Medulla oblongata (tissue), 1 donor: ENCODE results near the gene TTYH3.
A peak's percentile ranks its signal among the peaks of the same experiment; 100 is the strongest.
"Not testable (repeated sequence)": the region's sequence is repeated elsewhere in the genome, so short reads cannot be mapped to it uniquely, and the experiment has no call there.

Experiments used
- DNase-seq: peaks from one replicate; pipeline ENCODE4 v3.0.0-alpha.2; 2015; ENCODE audit errors: extremely low spot score

The TTYH3 gene

DNA sequence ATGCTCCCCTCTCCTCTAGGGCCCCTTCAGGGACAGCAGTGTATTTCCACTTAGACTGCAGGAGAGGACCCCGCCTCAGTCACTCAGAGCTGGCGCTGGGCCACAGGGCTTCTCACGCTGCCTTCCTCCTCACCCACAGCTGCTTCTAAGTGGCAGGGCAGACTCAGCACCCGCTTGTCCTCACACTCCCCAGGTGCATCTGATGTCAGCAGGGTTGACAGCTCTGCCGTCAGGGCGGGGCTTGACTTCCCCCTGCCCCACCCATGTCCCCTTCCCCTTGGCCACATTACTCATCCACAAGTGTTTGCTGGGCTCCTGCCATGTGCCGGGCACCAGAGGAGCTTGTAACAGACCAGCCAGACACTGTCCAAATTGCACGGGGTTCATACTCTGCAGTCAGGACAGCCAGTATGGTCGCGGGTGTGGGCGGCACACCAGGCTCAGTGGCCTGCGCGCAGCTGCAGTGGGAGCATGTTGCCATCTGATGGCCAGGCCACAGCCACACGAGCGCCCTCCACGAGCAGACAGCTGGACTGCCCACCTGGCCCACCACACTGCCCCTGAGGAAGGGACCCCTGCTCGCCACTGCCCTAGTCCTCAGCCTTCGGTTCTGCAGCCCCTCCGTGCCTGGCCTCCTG, 29.3 kb upstream of the TTYH3 start:
- DNase-seq, result no peak

DNA sequence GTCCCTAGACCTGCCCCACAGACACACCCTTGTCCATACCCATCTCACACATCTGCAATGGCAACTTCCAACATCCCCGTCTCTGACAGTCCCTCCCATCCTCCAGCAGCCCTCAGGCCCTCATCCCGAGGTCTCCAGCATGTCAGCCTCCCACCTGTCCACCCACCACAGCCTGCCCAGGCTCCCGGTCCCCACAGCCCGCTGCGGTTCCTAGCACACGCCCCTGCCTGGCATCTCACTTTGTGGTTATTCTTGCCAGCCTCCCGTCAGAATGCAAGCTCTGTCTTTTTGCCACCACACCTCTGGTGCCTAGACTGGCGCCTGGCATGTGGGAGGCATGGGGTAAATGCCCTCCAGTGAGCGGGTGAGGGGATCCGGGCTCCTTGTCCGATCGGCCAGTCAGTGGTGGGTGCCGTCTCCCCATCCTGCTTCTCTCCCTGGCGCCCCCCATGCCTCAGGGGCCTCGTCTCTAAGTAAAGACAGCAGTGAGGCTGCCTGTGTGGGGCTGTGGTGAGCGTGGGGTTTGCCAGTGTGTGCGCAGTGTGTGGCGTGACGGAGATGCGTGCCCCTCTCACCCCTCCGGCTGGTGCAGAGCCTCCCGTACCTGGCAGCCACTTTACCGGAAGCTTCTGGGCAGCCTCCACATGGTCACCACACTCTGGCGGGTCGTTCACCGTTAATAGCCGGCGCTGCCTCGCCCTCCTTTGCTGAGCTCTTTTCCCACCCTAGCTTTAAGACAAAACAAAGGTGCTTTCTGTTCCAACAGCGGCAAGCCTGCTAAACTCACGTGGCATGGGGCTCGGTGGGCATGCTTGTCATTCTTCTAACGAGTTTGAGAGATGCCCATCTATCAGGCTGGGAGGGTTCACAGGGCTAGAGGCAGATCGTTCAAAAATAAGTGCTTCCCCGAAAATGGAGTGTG, 28.5 kb upstream of the TTYH3 start:
- no peak for DNase-seq

DNA sequence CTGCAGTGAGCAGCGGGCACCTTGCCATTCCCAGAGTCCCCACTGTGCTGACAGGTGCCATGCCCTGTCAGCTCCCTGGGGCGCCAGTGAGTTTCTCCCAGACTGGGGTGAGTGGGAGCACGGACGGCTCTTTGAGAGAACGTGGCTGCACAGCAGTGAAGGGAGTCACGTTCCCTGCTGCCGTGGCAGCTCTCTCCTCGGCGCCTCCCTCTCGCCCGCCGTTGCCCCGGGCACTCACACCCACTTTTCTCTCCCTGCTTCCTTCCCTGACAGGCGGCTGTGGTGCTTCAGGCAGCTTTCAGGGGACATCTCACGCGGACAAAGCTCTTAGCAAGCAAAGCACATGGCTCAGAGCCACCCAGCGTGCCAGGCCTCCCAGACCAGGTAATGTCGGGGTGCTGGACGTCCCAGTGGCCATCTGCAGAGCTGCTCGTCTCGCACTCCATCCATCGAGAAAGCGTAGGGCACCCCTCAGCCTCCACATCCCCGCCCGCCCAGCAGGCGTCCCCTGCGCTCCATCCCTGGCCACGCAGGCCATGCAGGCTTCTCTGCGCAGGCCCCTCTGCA, 27.1 kb upstream of the TTYH3 start:
- DNase-seq, result no peak

DNA sequence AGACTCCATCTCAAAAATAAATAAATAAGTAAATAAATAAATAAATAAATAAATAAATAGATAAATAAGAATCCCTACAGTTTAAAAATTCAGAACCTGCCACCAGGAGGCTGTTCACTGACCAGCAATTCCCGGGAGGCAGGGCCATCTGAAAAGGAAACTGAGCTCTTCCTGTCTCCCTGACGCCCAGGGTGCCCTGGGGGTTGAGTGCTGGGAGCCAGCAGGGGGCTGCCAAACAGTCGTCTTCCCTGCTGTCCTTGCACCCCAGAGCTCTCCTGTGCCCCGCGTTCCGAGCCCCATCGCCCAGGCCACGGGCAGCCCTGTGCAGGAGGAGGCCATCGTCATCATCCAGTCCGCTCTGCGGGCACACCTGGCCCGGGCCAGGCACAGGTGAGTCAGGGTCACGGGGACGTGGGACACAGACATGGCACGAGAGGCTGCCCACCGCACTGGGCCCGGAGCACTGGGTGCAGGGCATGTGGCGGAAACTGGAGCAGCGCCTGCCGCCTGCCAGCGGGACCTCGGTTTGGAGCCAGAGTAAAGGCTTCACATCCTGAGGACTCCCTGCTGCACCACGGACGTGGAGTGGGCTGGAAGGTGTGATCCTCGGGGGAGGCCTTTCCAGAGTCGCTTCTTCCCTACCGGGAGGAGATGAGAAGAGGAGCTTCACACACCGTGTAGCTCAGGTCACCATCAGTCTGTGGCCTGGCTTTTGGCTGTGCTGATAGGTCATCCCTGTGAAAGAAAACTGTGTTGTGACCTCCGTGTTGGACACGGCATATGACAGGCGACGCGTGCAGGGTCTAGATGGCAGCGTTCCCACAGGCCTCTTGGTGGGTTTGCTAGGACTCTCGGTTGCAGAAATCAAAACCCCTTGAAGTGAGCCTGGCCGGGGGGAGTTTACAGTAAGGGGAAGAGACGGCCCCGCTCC, 25.9 kb upstream of the TTYH3 start:
- no peak for DNase-seq

DNA sequence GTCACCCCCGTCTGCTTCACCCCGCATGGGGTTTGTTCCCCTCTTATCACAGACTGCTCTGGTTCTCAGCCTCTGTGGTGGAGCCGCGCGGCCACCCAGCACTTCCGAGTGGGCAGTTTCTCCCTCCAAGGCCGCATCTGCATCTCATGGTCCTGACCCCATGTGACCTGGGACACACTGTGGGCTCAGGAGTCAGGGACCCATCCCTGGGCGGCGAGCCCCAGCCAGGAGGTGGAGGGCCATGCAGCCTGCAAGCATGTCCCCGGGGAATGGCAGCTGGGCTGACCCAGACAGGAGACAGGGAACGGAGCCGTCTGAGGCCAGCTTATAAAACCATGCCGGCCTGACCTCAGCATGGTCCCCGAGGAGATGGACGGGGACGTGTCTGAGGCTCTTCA, 25.2 kb upstream of the TTYH3 start:
- no peak for DNase-seq

DNA sequence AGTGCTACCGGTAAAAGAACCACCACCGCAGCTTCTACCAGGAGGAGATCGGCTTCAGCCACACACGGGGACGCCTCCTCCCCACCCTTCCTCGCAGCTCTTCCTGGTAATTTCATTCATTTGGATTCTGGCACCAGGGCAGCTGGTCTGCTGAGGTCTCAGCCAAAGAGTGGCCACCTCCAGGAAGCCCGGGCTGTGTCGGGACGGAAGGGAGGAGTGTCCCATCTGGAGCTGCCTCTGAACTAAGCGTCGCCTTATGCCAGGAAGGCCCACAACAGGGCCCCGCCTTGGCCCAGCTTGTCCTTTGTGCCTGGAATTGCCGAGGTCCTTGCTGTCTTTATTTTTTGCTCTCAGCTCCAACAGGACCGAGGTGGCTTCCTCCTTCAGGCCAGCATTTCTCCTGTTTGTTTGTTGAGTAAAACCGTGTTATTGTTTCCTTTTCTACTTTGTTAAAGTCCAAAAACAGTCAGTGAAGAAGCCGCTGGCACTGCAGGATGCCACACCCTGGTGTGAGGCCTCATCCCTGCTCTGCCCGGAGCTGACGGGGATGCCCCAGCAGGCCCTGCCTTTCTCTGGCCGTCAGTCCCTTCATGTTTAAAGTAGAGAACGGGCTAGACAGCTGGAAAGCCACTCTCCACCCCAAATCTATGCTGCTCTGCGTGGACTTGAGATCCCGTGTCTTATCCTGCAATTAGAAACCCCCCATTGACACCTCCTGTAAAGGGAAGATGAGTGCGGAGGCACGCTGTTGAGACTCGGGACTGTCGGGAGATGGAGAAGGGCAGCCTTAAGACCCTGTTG, 24.5 kb upstream of the TTYH3 start:
- no peak for DNase-seq

DNA sequence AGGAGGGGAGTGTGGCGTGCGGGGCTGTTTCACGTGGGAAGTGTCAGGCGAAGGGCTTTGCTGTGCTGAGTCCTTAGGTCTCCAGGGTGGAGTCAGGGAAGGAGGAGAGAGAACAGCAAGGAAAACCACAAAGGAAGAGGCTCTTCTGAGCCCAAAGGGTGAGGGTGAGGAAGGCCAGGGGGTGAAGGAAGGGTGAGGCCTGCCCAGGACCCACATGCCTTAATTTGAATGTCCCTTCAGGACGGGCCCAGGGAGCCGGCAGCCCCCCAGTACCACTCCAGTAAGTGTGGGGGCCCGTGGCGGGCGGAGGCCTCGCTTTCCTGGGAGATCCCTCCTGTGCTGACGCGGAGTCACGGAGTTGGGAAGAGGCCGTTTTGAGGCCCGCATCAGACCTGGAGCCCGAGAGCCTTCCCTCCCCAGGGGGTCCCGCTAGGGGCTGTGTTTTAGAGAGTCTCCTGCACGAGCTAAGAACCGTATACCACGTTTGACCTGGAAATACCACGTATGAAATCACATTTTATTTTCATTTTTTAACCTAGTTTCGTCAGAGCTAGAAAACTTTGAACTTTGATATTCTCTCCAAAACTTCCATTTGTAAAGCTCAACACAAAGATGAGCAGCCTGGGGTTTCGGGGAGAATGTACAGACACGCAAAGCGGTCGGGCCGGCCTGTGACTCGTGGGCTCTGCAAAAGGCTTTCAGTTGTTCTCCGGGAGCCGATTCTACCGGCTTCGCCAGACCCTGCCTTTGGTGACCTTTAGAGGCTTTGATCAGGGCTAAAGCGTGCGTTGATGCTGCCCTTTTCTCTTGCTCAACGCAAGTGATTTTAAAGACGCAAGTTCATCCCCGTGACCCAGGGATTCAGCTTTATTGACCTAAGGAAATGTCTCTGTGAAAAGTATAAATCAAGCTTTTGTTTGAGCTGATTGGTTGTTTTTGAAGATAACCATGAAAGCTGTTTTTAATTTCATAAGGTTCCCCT, 23.6 kb upstream of the TTYH3 start:
- DNase-seq, result no peak

DNA sequence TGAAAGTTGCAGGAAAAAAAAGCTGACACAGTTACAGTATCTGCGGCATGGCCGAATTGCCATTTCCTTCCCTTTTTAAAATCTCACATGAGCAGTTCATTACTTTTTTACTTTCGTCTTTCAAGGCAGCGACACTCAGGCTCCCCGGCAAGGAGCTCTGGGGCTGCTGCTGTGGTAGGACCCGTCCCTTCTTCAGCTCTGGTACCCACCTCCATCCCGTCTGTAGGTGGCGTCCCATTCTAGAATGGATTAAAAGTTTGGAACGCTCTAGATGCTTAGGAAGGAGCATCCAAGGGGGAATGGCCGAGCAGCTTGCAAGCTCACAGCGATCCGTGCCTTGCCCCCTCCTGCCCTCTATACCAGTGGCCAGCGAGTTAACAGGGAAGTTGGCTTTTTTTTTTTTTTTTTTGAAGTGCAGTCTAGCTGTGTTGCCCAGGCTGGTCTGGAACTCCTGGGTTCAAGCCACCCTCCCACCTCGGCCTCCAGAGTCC, 22.8 kb upstream of the TTYH3 start:
- DNase-seq, result peak; percentile 63

DNA sequence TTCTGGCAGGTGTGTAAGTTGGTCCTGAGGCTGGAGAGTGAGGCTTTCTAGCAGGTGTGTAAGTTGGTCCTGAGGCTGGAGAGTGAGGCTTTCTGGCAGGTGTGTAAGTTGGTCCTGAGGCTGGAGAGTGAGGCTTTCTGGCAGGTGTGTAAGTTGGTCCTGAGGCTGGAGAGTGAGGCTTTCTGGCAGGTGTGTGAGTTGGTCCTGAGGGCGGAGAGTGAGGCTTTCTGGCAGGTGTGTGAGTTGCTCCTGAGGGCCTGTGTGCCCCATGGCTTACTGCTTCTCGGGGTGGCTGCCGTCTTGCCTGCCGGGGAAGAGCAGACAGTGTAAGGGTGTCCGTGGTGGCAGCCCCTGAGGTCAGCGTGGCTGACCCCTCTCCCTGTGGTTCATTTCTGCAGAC, 22.1 kb upstream of the TTYH3 start:
- not testable (repeated sequence) for DNase-seq

DNA sequence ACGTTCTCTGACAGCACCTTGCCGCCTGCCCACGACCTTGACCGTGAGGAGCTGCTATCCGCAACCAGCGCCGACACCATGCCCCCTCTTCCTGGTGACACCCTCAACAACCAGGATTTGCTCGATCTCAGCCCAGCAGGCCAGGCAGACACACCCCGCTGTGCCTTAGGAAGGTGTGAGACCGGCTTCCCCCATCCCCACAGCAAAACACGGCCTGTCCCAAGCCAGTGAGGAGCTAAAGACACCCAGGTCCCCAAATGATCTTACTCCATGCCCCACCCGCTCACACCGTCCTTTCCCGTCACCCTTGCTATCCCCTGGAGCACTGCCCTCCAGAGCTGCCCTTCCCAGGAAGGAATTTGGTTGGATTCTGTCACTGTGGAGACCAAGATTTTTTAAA, 21.3 kb upstream of the TTYH3 start:
- no peak for DNase-seq

DNA sequence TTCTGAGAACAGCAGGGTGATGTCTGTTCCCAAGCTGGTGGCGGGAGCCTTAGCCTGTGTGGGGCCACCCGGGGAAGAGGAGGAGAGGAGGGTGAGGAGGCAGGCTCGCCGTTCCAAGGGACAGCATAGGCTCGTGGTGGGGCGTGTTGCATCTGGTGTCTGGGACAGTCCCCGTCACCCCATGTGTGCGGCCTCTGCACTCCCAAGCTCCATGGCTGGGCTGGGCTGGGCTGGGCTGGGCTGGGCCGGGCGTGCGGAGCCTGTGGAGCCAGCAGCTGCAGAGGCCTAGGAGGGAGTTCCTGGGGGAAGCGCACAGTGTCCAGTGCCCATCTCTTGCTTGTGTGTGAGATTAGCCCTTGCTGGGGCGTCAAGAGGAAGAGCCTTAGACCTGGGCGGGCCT, 20.9 kb upstream of the TTYH3 start:
- no peak for DNase-seq

DNA sequence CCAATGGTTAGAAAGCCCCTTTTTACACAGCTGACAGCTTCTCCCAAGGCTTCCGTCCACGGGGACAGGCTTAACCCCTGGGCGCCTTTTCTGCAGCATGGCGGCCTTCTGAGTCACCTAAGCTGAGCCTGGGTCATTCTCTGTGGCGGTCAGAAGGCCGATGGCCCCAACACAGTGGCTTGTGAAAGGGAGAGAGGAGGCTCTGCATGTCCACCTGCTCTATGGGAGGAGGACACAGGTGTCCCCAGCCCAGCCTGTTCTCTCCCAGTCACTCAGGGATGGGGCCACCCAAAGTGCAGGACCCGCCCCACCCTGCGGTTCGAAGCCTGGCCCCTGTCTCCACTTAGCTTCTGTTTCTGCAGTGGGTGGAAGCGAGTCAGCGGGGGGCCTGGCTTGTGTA, 20.4 kb upstream of the TTYH3 start:
- no peak for DNase-seq

DNA sequence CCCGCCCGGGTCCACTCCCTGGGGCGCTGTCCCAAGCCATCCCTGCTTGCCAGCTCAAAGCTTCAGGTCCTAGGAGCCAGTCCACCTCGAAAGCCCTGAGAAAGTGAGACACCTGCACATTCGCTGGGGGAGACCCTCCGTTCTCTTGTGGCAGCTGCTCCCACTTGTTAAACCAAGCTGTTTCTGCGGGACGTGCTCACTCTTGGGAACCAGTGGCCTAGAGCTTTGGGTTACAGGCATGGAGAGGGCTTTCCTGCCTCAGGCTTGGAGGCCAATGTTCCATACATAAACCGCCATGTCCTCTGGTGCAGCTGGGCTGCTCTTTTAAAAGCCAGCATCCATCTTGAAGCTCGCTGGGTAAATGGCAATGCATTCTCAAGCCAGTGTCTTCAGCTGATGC, 19.9 kb upstream of the TTYH3 start:
- no peak for DNase-seq

DNA sequence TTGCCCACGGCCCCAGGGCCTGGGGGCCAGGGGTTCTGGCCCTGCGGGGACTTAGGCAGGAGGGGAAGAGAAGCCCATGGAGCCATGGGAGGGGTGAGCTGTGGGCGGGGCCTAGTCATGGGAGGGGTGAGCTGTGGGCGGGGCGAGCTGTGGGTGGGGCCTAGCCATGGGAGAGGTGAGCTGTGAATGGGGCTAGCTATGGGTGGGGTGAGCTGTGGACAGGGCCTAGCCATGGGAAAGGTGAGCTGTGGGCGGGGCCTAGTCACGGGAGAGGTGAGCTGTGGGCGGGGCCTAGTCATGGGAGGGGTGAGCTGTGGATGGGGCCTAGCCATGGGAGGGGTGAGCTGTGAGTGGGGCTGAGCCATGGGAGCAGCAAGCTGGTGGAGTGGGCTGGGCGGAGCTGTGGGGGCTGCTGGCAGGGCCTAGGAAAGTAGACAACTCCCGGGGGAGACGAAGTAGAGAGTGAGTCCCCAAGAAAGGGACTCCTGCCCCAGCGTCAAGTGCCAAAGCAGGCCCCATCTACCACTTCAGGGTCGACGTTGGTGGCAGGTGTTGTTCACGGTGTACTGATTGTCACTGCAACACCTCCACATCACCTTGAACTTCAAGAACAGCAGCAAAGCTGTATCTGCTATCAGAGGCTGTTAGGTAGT, 19.2 kb upstream of the TTYH3 start:
- DNase-seq, result no peak

DNA sequence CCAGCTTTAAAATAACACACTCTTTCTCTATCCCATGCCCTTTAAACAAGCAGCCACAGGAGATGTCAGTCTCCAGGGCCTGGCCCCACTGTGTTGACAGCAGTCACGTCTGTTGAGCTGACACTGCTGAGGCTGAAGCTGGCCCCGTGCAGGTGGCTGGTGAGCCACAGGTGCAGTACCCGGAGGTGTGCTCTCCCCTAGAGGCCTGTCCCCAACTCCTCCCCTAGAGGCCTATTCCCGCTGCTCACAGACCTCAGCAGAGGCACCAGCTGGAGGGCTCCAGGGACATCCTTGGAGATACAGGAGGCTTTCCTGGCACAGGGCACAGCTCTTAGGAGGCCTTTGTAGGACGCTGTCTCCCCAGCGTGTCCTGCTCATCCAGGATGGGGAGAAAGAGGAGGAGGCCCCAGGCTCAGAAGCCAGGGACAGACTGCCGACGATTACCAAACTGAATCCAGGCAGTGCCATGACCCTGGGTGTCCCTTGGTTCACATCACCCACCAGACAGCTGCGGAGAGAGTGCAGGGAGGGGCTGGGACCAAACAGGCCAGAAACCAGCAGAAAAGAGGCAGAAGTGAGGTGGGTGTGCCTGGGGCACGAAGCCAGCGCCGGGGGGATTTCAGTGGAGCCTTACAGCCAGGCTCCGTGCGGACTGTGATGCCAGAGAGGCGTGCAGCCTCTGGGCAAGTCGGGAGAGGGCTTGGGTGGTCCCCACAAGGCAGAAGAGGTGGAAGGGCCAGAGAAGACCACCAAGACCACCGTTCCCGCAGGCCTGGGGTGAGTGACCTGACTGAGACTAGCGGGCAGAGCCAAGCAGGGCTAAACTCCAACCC, 18.5 kb upstream of the TTYH3 start:
- no peak for DNase-seq

DNA sequence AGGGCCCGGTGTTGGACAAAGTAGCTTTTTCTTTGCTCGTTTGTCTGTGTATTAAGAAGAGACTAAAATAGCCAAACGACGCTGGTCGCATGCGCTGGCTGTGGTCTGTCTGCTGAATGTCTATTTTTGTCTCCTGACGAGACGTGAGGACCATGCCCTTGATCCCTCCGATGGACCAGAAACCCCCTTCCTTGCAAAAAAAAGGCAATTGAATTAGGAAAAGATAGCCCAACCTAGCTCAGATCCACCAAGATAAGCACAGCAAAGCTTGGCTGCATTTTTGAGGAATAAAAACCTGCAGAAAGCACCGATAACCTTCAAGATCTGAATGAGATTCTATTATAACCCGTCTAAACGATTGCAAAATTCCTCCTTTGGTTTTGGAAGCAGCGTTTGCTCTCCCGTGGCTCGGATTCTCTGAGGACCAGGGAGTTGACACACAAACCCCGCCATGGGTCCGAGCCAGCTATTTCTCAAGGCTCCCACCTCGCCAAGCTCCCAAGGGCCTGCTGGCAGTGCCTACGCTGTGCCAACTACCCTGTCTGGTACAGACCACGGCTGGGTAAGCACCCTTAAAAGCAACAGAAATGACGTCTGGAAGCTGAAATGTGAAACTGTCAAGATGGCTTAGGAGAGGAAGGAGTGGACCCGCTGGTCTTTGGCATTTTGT, 17.7 kb upstream of the TTYH3 start:
- peak; percentile 61 for DNase-seq

DNA sequence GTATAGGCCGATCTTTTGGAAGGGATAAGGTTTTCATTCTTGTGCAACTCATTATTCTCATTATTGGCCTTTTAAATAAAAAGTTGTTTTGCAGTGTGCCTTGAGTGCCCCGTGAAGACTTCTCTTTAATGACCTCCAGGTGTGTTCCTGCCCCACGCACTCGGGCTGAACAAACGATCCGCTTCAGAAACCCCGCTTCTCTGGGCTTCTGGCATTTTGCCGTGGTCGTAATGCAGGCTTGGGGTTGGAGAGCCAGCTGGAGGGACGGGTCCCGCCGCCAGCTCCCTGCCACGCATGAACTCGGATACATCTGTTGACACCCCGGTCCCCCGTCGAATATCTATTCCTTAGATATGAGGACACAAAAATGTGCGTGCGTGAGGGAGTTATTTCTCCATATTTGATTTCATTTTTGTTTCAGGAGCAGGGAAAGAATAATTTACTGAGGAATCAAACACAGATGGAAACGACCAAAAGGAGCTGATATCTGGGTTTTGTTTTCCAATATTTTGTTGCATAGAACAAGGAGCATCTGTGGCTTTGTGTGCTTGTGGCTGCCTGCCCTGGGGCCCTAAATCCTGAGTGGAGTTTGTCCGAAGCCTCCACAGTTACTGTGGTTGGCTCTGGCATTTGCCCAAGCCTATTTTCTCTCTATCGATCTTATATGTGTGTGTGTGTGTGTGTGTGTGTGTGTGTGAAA, 17.0 kb upstream of the TTYH3 start:
- DNase-seq, result no peak
